Measurements from ENCODE around the gene UBP1.
"Not testable (repeated sequence)": the region's sequence is repeated elsewhere in the genome, so short reads cannot be mapped to it uniquely, and the experiment has no call there.

Gene UBP1

GRCh38 chr3:33388374-33389100, 51.7 kb downstream of the UBP1 start:
- no peak for DNase-seq

GRCh38 chr3:33386631-33387030, 53.6 kb downstream of the UBP1 start:
- no peak for DNase-seq

- no peak for DNase-seq
Measured at GRCh38 chr3:33385423-33385822, 54.8 kb downstream of the UBP1 start.

GRCh38 chr3:33383951-33384350, 56.3 kb downstream of the UBP1 start:
- DNase-seq: no peak

- DNase-seq: no peak
Measured at GRCh38 chr3:33380653-33381052, 59.6 kb downstream of the UBP1 start.

- DNase-seq: no peak
Measured at GRCh38 chr3:33377931-33378330, 62.3 kb downstream of the UBP1 start.

GRCh38 chr3:33377489-33377888, 62.7 kb downstream of the UBP1 start:
- no peak for DNase-seq

GRCh38 chr3:33373082-33373437, 67.1 kb downstream of the UBP1 start:
- no peak for DNase-seq

- peak; percentile 20 for DNase-seq
Measured at GRCh38 chr3:33372218-33373081, 67.8 kb downstream of the UBP1 start.

- no peak for DNase-seq
Measured at GRCh38 chr3:33364531-33365128, 75.6 kb downstream of the UBP1 start.

- DNase-seq: no peak
Measured at GRCh38 chr3:33364060-33364459, 76.1 kb downstream of the UBP1 start.

GRCh38 chr3:33363113-33363800, 76.9 kb downstream of the UBP1 start:
- no peak for DNase-seq

- no peak for DNase-seq
Measured at GRCh38 chr3:33360136-33360825, 79.9 kb downstream of the UBP1 start.

GRCh38 chr3:33358172-33358781, 81.9 kb downstream of the UBP1 start:
- no peak for DNase-seq

GRCh38 chr3:33355611-33356010, 84.6 kb downstream of the UBP1 start:
- DNase-seq: no peak

- DNase-seq: no peak
Measured at GRCh38 chr3:33339758-33340157, 100.4 kb downstream of the UBP1 start.

- not testable (repeated sequence) for DNase-seq
Measured at GRCh38 chr3:33338936-33339465, 101.2 kb downstream of the UBP1 start.
